H1 (cell line): ENCODE data around the gene PRR35. TPM values are rescaled to one million over a fixed set of nuclear protein-coding genes. Genes with fewer than 3 reads are reported as not detected.
A peak's percentile ranks its signal among the peaks of the same experiment; 100 is the strongest.

ENCODE experiments used
- ATF3 ChIP-seq: IDR thresholded peaks from 2 replicates; pipeline ENCODE4 v1.6.1; 2011; ENCODE audit warnings: low read depth, mild to moderate bottlenecking, low read length; ENCODE audit not compliant: insufficient read depth
- BRCA1 ChIP-seq: IDR thresholded peaks from 2 replicates; pipeline ENCODE4 v1.6.1; 2012; ENCODE audit warnings: low read depth, low read length, improper control_type of control experiment
- CHD7 ChIP-seq: fragments of 300-600 bp; sonication (generic); IDR thresholded peaks from 2 replicates; pipeline ENCODE4 v1.7.1; 2012; ENCODE audit warnings: low read length, moderate library complexity, mild to moderate bottlenecking, inconsistent platforms; ENCODE audit not compliant: insufficient replicate concordance
- JUN ChIP-seq: IDR thresholded peaks from 2 replicates; pipeline ENCODE4 v1.6.1; 2011; ENCODE audit warnings: low read depth, mild to moderate bottlenecking, improper control_type of control experiment, low read length
- NRF1 ChIP-seq: IDR thresholded peaks from 2 replicates; pipeline ENCODE4 v1.6.1; 2011; ENCODE audit warnings: mild to moderate bottlenecking, low read depth, low read length, improper control_type of control experiment
- POLR2A ChIP-seq, 2 experiments: IDR thresholded peaks; 1 replicate in 1 of 2; 2 replicates in 1 of 2; pipeline ENCODE4 v1.6.1; 2011; ENCODE audit warnings: low read depth in 2 of 2, low read length in 2 of 2, mild to moderate bottlenecking in 2 of 2; ENCODE audit errors: control extremely low read depth in 1 of 2
- SIN3A ChIP-seq, 2 experiments: IDR thresholded peaks in 1 of 2; conservative IDR thresholded peaks in 1 of 2; 2 replicates each; pipeline ENCODE4 v1.6.1; 2011 to 2012; ENCODE audit warnings: low read length in 2 of 2, improper control_type of control experiment in 1 of 2, low read depth in 1 of 2, mild to moderate bottlenecking in 1 of 2
- SP1 ChIP-seq: IDR thresholded peaks from 2 replicates; pipeline ENCODE4 v1.6.1; 2011; ENCODE audit warnings: low read depth, low read length
- YY1 ChIP-seq: IDR thresholded peaks from 2 replicates; pipeline ENCODE4 v1.6.1; 2011; ENCODE audit warnings: low read depth, mild to moderate bottlenecking, low read length
- polyA plus RNA-seq, 7 experiments: library from polyadenylated mRNA; depleted of rRNA in 3 of 7; stranded (reverse) in 5 of 7; unstranded in 2 of 7; fragments of >200 nt in 5 of 7; fragments of 200-250 nt in 2 of 7; gene quantifications; 1 replicate in 5 of 7; 2 replicates in 1 of 7; 4 replicates in 1 of 7; pipeline versions ENCODE4 v1.2.1 to v1.2.3, GENCODE V29; 2011 to 2013; ENCODE audit warnings: missing spikeins in 2 of 7, mixed read lengths in 2 of 7
- total RNA-seq: library from RNA; stranded (reverse); fragmentation: NEBNext Ultra II Directional; extraction: Animal tissue kit (Norgen Biotek cat#: 25700); gene quantifications from 2 replicates; pipeline ENCODE4 v1.2.1, GENCODE V29; 2021

The PRR35 gene
- total and polyA plus RNA-seq, 2 of the 8 experiments (the other 6 are each of a cell fraction or from before 2014, with no cell fraction given): 0.38 to 0.50 TPM

GRCh38 chr16:549544-550263 lies 10.5 kb upstream of the PRR35 start (continued):
- TF ChIP-seq CHD7: no peak
- no peak for TF ChIP-seq ATF3
- TF ChIP-seq NRF1: no peak
- TF ChIP-seq JUN: no peak
- 0 out of 2 replicates have a peak, but pooled peaks have one; percentile 25 for TF ChIP-seq YY1
- no peak for TF ChIP-seq SIN3A (conservative IDR thresholded peaks at IDR 0.05 in 1 of 2, IDR thresholded peaks at IDR 0.05 in 1 of 2; ENCODE audit: low read depth in 1 of 2, low read length in 2 of 2)
- no peak for TF ChIP-seq SP1
- TF ChIP-seq BRCA1: no peak
- TF ChIP-seq POLR2A (IDR thresholded peaks at IDR 0.05; ENCODE audit: control extremely low read depth in 1 of 2, low read depth in 2 of 2, low read length in 2 of 2): no peak
